CD14-positive monocyte (primary cell): Measurements from ENCODE around the gene CD44. TPM values are rescaled to one million over a fixed set of nuclear protein-coding genes. Genes with fewer than 3 reads are reported as not detected.

ENCODE experiments used
- DNase-seq, 3 donors: peaks; one replicate each; pipeline ENCODE4 v3.0.0-alpha.2; 2011 to 2022
- H2AFZ ChIP-seq: 2 replicates; pipeline ENCODE4 v1.6.0; 2012; ENCODE audit warnings: mild to moderate bottlenecking, low read depth, low read length, inconsistent platforms; ENCODE audit not compliant: insufficient read depth, poor library complexity, severe bottlenecking
- H3K27ac ChIP-seq, 2 donors: 1 replicate in 1 of 2; 2 replicates in 1 of 2; pipeline ENCODE4 v1.5.1; 2012 to 2013; ENCODE audit warnings: low read length in 2 of 2, control low read depth in 1 of 2, inconsistent platforms in 1 of 2, low read depth in 1 of 2, mild to moderate bottlenecking in 1 of 2
- H3K27me3 ChIP-seq, 2 donors: one replicate each; pipeline versions ENCODE4 v1.6.0 to v1.6.1; 2011 to 2013; ENCODE audit warnings: low read length in 2 of 2; ENCODE audit not compliant: control insufficient read depth in 2 of 2, insufficient read depth in 2 of 2
- H3K36me3 ChIP-seq, 2 donors: replicated peaks in 1 of 2; 1 replicate in 1 of 2; 2 replicates in 1 of 2; pipeline versions ENCODE4 v1.5.1 to v1.6.1; 2012 to 2013; ENCODE audit warnings: low read length in 2 of 2, control low read depth in 1 of 2, inconsistent platforms in 1 of 2, mild to moderate bottlenecking in 1 of 2; ENCODE audit not compliant: insufficient read depth in 2 of 2, control insufficient read depth in 1 of 2
- H3K4me1 ChIP-seq, 2 donors: 1 replicate in 1 of 2; 2 replicates in 1 of 2; pipeline versions ENCODE4 v1.5.1 to v1.6.1; 2012 to 2013; ENCODE audit warnings: low read length in 2 of 2, control low read depth in 1 of 2, inconsistent platforms in 1 of 2, mild to moderate bottlenecking in 1 of 2, moderate library complexity in 1 of 2; ENCODE audit not compliant: insufficient read depth in 2 of 2, control insufficient read depth in 1 of 2
- H3K4me2 ChIP-seq: replicated peaks from 2 replicates; pipeline ENCODE3; 2012; ENCODE audit warnings: low read length, moderate library complexity, mild to moderate bottlenecking; ENCODE audit not compliant: poor library complexity, severe bottlenecking; ENCODE audit errors: extremely low read depth
- H3K4me3 ChIP-seq, 3 experiments: fragments of 200-600 bp in 1 of 3; sonication (generic) in 1 of 3; replicated peaks in 1 of 3; 1 replicate in 2 of 3; 2 replicates in 1 of 3; pipeline ENCODE4 v1.5.1; 2011 to 2013; ENCODE audit warnings: low read length in 3 of 3, mild to moderate bottlenecking in 3 of 3, control low read depth in 2 of 3, low read depth in 2 of 3, inconsistent platforms in 1 of 3, moderate library complexity in 1 of 3
- H3K79me2 ChIP-seq: 2 replicates; pipeline ENCODE4 v1.6.0; 2012; ENCODE audit warnings: mild to moderate bottlenecking, control low read depth, inconsistent platforms, low read length, moderate library complexity; ENCODE audit not compliant: insufficient read depth
- H3K9ac ChIP-seq: 2 replicates; pipeline ENCODE4 v1.6.0; 2017; ENCODE audit warnings: low read length, mild to moderate bottlenecking; ENCODE audit not compliant: insufficient read depth, poor library complexity, severe bottlenecking
- H3K9me3 ChIP-seq, 2 donors: replicated peaks in 1 of 2; 1 replicate in 1 of 2; 2 replicates in 1 of 2; pipeline versions ENCODE4 v1.5.1 to v1.6.1; 2012 to 2013; ENCODE audit warnings: low read length in 2 of 2, control low read depth in 1 of 2; ENCODE audit not compliant: control insufficient read depth in 1 of 2, insufficient read depth in 1 of 2
- H4K20me1 ChIP-seq: 2 replicates; pipeline ENCODE4 v1.6.0; 2012; ENCODE audit warnings: mild to moderate bottlenecking, low read length, control low read depth, moderate library complexity; ENCODE audit not compliant: insufficient read depth
- H3K27ac Mint-ChIP-seq, 7 donors: one replicate each; pipeline ENCODE4 v1.8.0; 2020; ENCODE audit warnings: mild to moderate bottlenecking in 7 of 7, mixed read lengths in 7 of 7, moderate library complexity in 6 of 7, inconsistent platforms in 2 of 7
- H3K27me3 Mint-ChIP-seq, 3 donors: one replicate each; pipeline ENCODE4 v1.8.0; 2021 to 2022; ENCODE audit warnings: low read depth in 3 of 3, mild to moderate bottlenecking in 3 of 3, mixed read lengths in 3 of 3, moderate library complexity in 3 of 3, inconsistent platforms in 1 of 3
- H3K36me3 Mint-ChIP-seq, 2 donors: one replicate each; pipeline ENCODE4 v1.8.0; 2020; ENCODE audit warnings: mixed read lengths in 2 of 2, inconsistent platforms in 1 of 2, mild to moderate bottlenecking in 1 of 2
- H3K4me1 Mint-ChIP-seq: one replicate; pipeline ENCODE4 v1.8.0; 2020; ENCODE audit warnings: mild to moderate bottlenecking, mixed read lengths
- H3K4me3 Mint-ChIP-seq, 2 donors: one replicate each; pipeline ENCODE4 v1.8.0; 2020; ENCODE audit warnings: mild to moderate bottlenecking in 2 of 2, mixed read lengths in 2 of 2, moderate library complexity in 1 of 2
- H3K9me3 Mint-ChIP-seq, 7 donors: one replicate each; pipeline ENCODE4 v1.8.0; 2020 to 2022; ENCODE audit warnings: mixed read lengths in 7 of 7, mild to moderate bottlenecking in 6 of 7, moderate library complexity in 6 of 7, inconsistent platforms in 2 of 7
- WGBS: methylation state at CpG from one replicate; pipeline ENCODE4 v1.1.5; 2013; ENCODE audit warnings: missing lambda C conversion rate; ENCODE audit not compliant: insufficient coverage; 5-methylcytosine and 5-hydroxymethylcytosine counted together
- intact Hi-C, 2 donors: fragments of 100-400 bp; cut with micrococcal nuclease; formaldehyde crosslinking; loops; one replicate each; pipeline versions ENCODE4 v1.15.0 to v1.15.1; 2023
- polyA plus RNA-seq, 3 donors: library from polyadenylated mRNA; depleted of rRNA in 1 of 3; unstranded in 2 of 3; stranded (reverse) in 1 of 3; fragments of 300-500 nt in 2 of 3; fragments of >200 nt in 1 of 3; fragmentation: Illumina TruSeq in 2 of 3; gene quantifications; 1 replicate in 2 of 3; 2 replicates in 1 of 3; pipeline ENCODE4 v1.2.3, GENCODE V29; 2012 to 2021
- TF ChIP-seq, protein P1 (sequence below): fragments of 200-600 bp; IDR thresholded peaks from one replicate; pipeline ENCODE4 v1.8.0; 2022; ENCODE audit warnings: antibody characterized with exemption, mild to moderate bottlenecking

The CD44 gene
- polyA plus RNA-seq, 3 donors: 415 to 866 (median 531) TPM

DNA sequence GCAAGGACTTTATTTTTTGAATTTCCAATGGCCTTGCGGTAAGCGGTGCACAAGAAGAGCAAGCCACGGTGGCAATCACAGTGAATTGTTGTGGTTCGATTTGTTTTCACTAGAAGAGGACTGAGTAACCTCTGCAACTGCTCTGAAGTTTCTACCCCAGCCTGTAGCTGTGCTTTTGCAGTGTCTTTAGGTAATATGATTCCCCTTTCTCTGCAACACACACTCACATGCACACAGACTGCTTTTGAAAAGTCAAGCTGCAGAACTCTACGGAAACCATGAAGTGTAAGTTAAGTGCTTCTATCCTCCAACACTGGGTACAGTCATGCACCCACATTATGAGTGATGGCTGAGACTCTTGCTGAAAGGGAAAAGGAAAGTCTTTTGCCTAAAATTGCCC, 38.4 kb downstream of the CD44 start:
- no CpG with 5 or more reads among the region's 5 CpGs for WGBS
- Histone ChIP-seq H2AFZ (no peak overlapping the region), H4K20me1 (peaks cover 91% of the 10 kb centered on the region), H3K27me3 (no peaks in the 10 kb centered on the region), H3K4me1 (peaks cover 51 to 58% of the 10 kb centered on the region in 2 donors), H3K27ac (peak overlapping the region in 1 of 2 donors; percentile 58), H3K9me3 (no peaks in the 10 kb centered on the region), H3K4me2 (no peak overlapping the region), H3K9ac (no peak overlapping the region), H3K79me2 (peaks cover 91% of the 10 kb centered on the region), H3K4me3 (no peak overlapping the region), H3K36me3 (peaks cover 54 to 60% of the 10 kb centered on the region in 2 donors)
- H3K4me1 Mint-ChIP-seq: peaks cover 65% of the 10 kb centered on the region
- TF ChIP-seq, protein P1, sequence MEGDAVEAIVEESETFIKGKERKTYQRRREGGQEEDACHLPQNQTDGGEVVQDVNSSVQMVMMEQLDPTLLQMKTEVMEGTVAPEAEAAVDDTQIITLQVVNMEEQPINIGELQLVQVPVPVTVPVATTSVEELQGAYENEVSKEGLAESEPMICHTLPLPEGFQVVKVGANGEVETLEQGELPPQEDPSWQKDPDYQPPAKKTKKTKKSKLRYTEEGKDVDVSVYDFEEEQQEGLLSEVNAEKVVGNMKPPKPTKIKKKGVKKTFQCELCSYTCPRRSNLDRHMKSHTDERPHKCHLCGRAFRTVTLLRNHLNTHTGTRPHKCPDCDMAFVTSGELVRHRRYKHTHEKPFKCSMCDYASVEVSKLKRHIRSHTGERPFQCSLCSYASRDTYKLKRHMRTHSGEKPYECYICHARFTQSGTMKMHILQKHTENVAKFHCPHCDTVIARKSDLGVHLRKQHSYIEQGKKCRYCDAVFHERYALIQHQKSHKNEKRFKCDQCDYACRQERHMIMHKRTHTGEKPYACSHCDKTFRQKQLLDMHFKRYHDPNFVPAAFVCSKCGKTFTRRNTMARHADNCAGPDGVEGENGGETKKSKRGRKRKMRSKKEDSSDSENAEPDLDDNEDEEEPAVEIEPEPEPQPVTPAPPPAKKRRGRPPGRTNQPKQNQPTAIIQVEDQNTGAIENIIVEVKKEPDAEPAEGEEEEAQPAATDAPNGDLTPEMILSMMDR: no peak
- no peak for DNase-seq
- no peaks in the 10 kb centered on the region for H3K9me3 Mint-ChIP-seq
- H3K4me3 Mint-ChIP-seq: no peak overlapping the region
- no peak overlapping the region for H3K27ac Mint-ChIP-seq
- intact Hi-C loops: loop anchor here in 1 of 2 donors (10.0 kb wide), 1 partner anchor 207 kb away; no protein-coding TSS in a partner anchor
- H3K36me3 Mint-ChIP-seq: peaks cover 70 to 80% of the 10 kb centered on the region in 2 donors
- H3K27me3 Mint-ChIP-seq: no peaks in the 10 kb centered on the region

DNA sequence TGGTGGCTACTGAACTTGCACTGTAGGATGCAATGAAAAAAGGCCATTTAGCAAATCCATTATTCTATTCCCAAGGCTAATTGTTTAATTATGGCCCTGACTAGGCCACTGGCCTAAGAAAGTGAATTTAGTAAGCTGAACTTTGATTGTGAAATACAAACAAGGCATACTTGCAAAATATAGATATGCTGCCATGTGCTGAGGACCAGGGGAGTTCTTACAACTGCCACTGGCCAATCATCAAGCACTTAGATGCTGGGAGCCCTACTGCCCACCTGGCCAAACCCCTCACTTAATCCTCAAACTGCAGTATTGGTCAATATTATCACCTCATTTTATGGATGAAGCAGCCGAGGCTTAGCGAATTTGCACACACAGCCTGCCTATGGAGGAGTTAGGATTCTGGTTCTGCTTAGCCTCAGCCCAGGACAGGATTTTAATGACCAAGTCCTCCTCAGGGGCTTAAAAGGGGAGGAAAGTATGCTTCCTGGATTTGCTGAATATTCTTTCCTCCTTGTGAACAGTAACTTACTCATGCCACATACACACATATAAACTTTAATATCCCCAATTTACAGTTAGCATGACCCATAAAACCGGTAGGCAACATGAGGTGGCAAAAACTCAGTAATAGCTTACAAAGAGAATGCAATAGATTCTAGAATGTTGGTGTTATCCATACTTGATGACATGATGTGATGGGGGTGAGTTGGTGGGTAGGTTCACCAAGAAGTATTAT, 39.3 kb downstream of the CD44 start:
- H3K9ac ChIP-seq: no peak overlapping the region
- H3K4me2 ChIP-seq: no peak overlapping the region
- no CpG with 5 or more reads among the region's 3 CpGs for WGBS
- H3K79me2 ChIP-seq: peaks cover 91% of the 10 kb centered on the region
- H2AFZ ChIP-seq: no peak overlapping the region
- Mint-ChIP-seq H3K4me3 (no peak overlapping the region), H3K27me3 (no peaks in the 10 kb centered on the region), H3K4me1 (peaks cover 62% of the 10 kb centered on the region), H3K9me3 (no peaks in the 10 kb centered on the region), H3K27ac (peak overlapping the region in 4 of 7 donors; percentile 63 to 81 (median 74)), H3K36me3 (peaks cover 75 to 85% of the 10 kb centered on the region in 2 donors)
- TF ChIP-seq, protein P1: no peak
- H3K4me1 ChIP-seq: peaks cover 43 to 49% of the 10 kb centered on the region in 2 donors
- no peaks in the 10 kb centered on the region for H3K9me3 ChIP-seq
- intact Hi-C loops: loop anchor here in 1 of 2 donors (10.0 kb wide), 1 partner anchor 207 kb away; no protein-coding TSS in a partner anchor
- H4K20me1 ChIP-seq: peaks cover 91% of the 10 kb centered on the region
- H3K27me3 ChIP-seq: no peaks in the 10 kb centered on the region
- no peak for DNase-seq
- H3K36me3 ChIP-seq: peaks cover 63 to 66% of the 10 kb centered on the region in 2 donors
- H3K4me3 ChIP-seq: no peak overlapping the region
- peak overlapping the region in 1 of 2 donors; percentile 58 for H3K27ac ChIP-seq
